ENCODE data around the gene TRIM45.

TRIM45 gene

GRCh38 chr1:117070124-117070523, 51.4 kb downstream of the TRIM45 start:
- H3K36me3 Mint-ChIP-seq (ENCODE audit: low read depth) = peaks cover 98% of the 10 kb centered on the region
- no peaks in the 10 kb centered on the region for H3K9me3 Mint-ChIP-seq
- no peaks in the 10 kb centered on the region for H3K27me3 Mint-ChIP-seq
- peaks cover 43% of the 10 kb centered on the region for H3K4me1 Mint-ChIP-seq (ENCODE audit: low read depth)
- H3K4me3 Mint-ChIP-seq = no peak overlapping the region
- H3K27ac Mint-ChIP-seq = no peak overlapping the region
- no peak for DNase-seq

GRCh38 chr1:117069220-117069844, 52.2 kb downstream of the TRIM45 start:
- H3K4me3 Mint-ChIP-seq = no peak overlapping the region
- H3K27me3 Mint-ChIP-seq = no peaks in the 10 kb centered on the region
- H3K4me1 Mint-ChIP-seq (ENCODE audit: low read depth) = peaks cover 38% of the 10 kb centered on the region
- DNase-seq = no peak
- no peak overlapping the region for H3K27ac Mint-ChIP-seq
- peaks cover 98% of the 10 kb centered on the region for H3K36me3 Mint-ChIP-seq (ENCODE audit: low read depth)
- no peaks in the 10 kb centered on the region for H3K9me3 Mint-ChIP-seq

- H3K27me3 Mint-ChIP-seq = no peaks in the 10 kb centered on the region
- H3K36me3 Mint-ChIP-seq (ENCODE audit: low read depth) = peaks cover 98% of the 10 kb centered on the region
- H3K4me3 Mint-ChIP-seq = no peak overlapping the region
- no peak for DNase-seq
- peaks cover 42% of the 10 kb centered on the region for H3K4me1 Mint-ChIP-seq (ENCODE audit: low read depth)
- no peak overlapping the region for H3K27ac Mint-ChIP-seq
- no peaks in the 10 kb centered on the region for H3K9me3 Mint-ChIP-seq
Measured at GRCh38 chr1:117068580-117068979, 53.0 kb downstream of the TRIM45 start.

- H3K4me3 Mint-ChIP-seq = no peak overlapping the region
- H3K27ac Mint-ChIP-seq = no peak overlapping the region
- peak; percentile 45 for DNase-seq
- peaks cover 98% of the 10 kb centered on the region for H3K36me3 Mint-ChIP-seq (ENCODE audit: low read depth)
- no peaks in the 10 kb centered on the region for H3K27me3 Mint-ChIP-seq
- H3K4me1 Mint-ChIP-seq (ENCODE audit: low read depth) = peaks cover 49% of the 10 kb centered on the region
- H3K9me3 Mint-ChIP-seq = no peaks in the 10 kb centered on the region
Measured at GRCh38 chr1:117067533-117068370, 53.8 kb downstream of the TRIM45 start.

GRCh38 chr1:117066367-117066766, 55.2 kb downstream of the TRIM45 start:
- no peaks in the 10 kb centered on the region for H3K9me3 Mint-ChIP-seq

GRCh38 chr1:117061986-117062415, 59.5 kb downstream of the TRIM45 start:
- Mint-ChIP-seq H3K4me3 (no peak overlapping the region), H3K9me3 (no peaks in the 10 kb centered on the region), H3K27me3 (no peaks in the 10 kb centered on the region), H3K36me3 (ENCODE audit: low read depth) (peaks cover 58% of the 10 kb centered on the region), H3K27ac (no peak overlapping the region), H3K4me1 (ENCODE audit: low read depth) (peaks cover 49% of the 10 kb centered on the region)
- DNase-seq = no peak

More at GRCh38 chr1:117066367-117066766, 55.2 kb downstream of the TRIM45 start:
- no peak for DNase-seq
- Mint-ChIP-seq H3K4me3 (no peak overlapping the region), H3K4me1 (ENCODE audit: low read depth) (peaks cover 60% of the 10 kb centered on the region), H3K27ac (no peak overlapping the region), H3K36me3 (ENCODE audit: low read depth) (peaks cover 94% of the 10 kb centered on the region), H3K27me3 (no peaks in the 10 kb centered on the region)
